ENCODE results near the gene PDGFD. TPM values are rescaled to one million over a fixed set of nuclear protein-coding genes. Genes with fewer than 3 reads are reported as not detected.

PDGFD gene
- total RNA-seq, 1 experiment from 2014 or later, result 1.7 TPM

DNA sequence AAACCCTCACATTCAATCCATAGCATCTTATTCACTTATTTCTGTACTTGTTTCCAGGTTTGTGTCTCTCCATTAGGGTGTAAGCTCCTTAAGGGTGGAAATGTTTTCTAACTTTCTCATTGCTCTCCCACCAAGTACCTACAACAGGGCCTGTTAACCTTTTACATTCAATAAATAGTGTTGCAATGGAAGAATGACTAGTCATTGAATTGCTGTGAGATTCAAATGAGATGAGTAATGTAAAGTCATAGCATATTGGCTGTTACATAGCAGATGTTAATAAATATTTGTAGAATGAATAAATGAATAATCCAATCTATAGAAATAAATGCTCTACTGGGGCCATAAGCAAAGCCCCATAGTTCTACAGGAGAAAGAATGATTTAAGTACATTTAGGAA lies 202.9 kb downstream of the PDGFD start:
- H4K8ac ChIP-seq (replicated peaks; ENCODE audit: insufficient read length, low read depth, low read length), result no peak overlapping the region
- no peak overlapping the region for H4K5ac ChIP-seq (ENCODE audit: insufficient read length, low read depth, low read length)
- Mint-ChIP-seq H3K27me3 (ENCODE audit: low read depth) (no peaks in the 10 kb centered on the region), H3K27ac (peak overlapping the region in 1 of 3 experiments; percentile 6; a peak in 1 of 7 replicates), H3K36me3 (ENCODE audit: insufficient read depth in 1 of 3, low read depth in 3 of 3) (peaks cover 0 to 5% (median 0%) of the 10 kb centered on the region in 3 experiments; a peak in 1 of 7 replicates), H3K9me3 (no peaks in the 10 kb centered on the region), H3K4me3 (no peak overlapping the region), H3K4me1 (peaks cover 3 to 7% of the 10 kb centered on the region in 2 experiments; a peak in 3 of 4 replicates)
- no peak overlapping the region for H3K4ac ChIP-seq (ENCODE audit: low read depth, low read length)
- H3K14ac ChIP-seq (ENCODE audit: insufficient read depth, low read length), result no peak overlapping the region
- H3K56ac ChIP-seq (ENCODE audit: insufficient read length, low read depth, low read length), result no peak overlapping the region
- H2BK120ac ChIP-seq (ENCODE audit: low read depth, low read length, poor library complexity, severe bottlenecking), result no peak overlapping the region
- H3K27ac ChIP-seq (ENCODE audit: insufficient read length, low read depth, low read length), result no peak overlapping the region
- no peak overlapping the region for H3K9ac ChIP-seq (ENCODE audit: extremely low read depth, insufficient read length, low read length)
- DNase-seq, result no peak
- H2BK12ac ChIP-seq (ENCODE audit: insufficient read length, low read depth, low read length), result no peak overlapping the region
- H3T11ph ChIP-seq (ENCODE audit: low read length), result no peak overlapping the region
- no peak overlapping the region for H4K91ac ChIP-seq (ENCODE audit: insufficient read length, low read depth, low read length)
- H3K27me3 ChIP-seq (ENCODE audit: insufficient read depth, low read length), result no peaks in the 10 kb centered on the region
- no peaks in the 10 kb centered on the region for H3K79me2 ChIP-seq (ENCODE audit: insufficient read depth, low read length)
- no peak overlapping the region for H2BK5ac ChIP-seq (ENCODE audit: insufficient read length, low read length)
- no peak overlapping the region for H2AFZ ChIP-seq (ENCODE audit: low read length)
- H2BK20ac ChIP-seq (ENCODE audit: low read depth, low read length, poor library complexity, severe bottlenecking), result no peak overlapping the region
- no peaks in the 10 kb centered on the region for H4K20me1 ChIP-seq (ENCODE audit: control insufficient read depth, insufficient read depth, insufficient read length)
- no peaks in the 10 kb centered on the region; the same call in none of the 2 replicates for H3K4me1 ChIP-seq (ENCODE audit: insufficient read depth, low read length)
- H3K79me1 ChIP-seq (ENCODE audit: insufficient read depth, low read depth, low read length, poor library complexity, severe bottlenecking), result no peaks in the 10 kb centered on the region
- no peak overlapping the region for H2AK5ac ChIP-seq (ENCODE audit: insufficient read length, low read length)
- no peak overlapping the region for H3K18ac ChIP-seq (ENCODE audit: insufficient read length, low read depth, low read length)
- TF ChIP-seq, protein P1, sequence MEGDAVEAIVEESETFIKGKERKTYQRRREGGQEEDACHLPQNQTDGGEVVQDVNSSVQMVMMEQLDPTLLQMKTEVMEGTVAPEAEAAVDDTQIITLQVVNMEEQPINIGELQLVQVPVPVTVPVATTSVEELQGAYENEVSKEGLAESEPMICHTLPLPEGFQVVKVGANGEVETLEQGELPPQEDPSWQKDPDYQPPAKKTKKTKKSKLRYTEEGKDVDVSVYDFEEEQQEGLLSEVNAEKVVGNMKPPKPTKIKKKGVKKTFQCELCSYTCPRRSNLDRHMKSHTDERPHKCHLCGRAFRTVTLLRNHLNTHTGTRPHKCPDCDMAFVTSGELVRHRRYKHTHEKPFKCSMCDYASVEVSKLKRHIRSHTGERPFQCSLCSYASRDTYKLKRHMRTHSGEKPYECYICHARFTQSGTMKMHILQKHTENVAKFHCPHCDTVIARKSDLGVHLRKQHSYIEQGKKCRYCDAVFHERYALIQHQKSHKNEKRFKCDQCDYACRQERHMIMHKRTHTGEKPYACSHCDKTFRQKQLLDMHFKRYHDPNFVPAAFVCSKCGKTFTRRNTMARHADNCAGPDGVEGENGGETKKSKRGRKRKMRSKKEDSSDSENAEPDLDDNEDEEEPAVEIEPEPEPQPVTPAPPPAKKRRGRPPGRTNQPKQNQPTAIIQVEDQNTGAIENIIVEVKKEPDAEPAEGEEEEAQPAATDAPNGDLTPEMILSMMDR (conservative IDR thresholded peaks at IDR 0.05), result no peak
- no peak overlapping the region for H2BK15ac ChIP-seq (ENCODE audit: low read depth, low read length)
- H3K23ac ChIP-seq (ENCODE audit: insufficient read length, low read depth, low read length), result no peak overlapping the region
- no peaks in the 10 kb centered on the region for H3K23me2 ChIP-seq (ENCODE audit: insufficient read length, low read depth, low read length, poor library complexity, severe bottlenecking)
- H3K4me2 ChIP-seq (ENCODE audit: insufficient read depth, insufficient read length, low read length), result no peak overlapping the region
- H3K9me3 ChIP-seq (ENCODE audit: control insufficient read depth, low read depth, low read length), result no peaks in the 10 kb centered on the region
